ENCODE results near the gene CDH13.
A peak's percentile ranks its signal among the peaks of the same experiment; 100 is the strongest.

Gene CDH13

GRCh38 chr16:83355570-83356218 lies 728.9 kb downstream of the CDH13 start:
- no peak for TF ChIP-seq CSDC2 (CRISPR knock-in tag; IDR thresholded peaks at IDR 0.05)
- TF ChIP-seq ESRRG (CRISPR knock-in tag; IDR thresholded peaks at IDR 0.05), result no peak
- no peak for TF ChIP-seq ZFP3 (CRISPR knock-in tag; IDR thresholded peaks at IDR 0.05)
- TF ChIP-seq ZNF8 (CRISPR knock-in tag; IDR thresholded peaks at IDR 0.05), result no peak
- no peak for TF ChIP-seq ZC3H10 (CRISPR knock-in tag; IDR thresholded peaks at IDR 0.05)
- no peak for TF ChIP-seq RARB (CRISPR knock-in tag; IDR thresholded peaks at IDR 0.05)
- TF ChIP-seq ZFP30 (CRISPR knock-in tag; IDR thresholded peaks at IDR 0.05), result no peak
- TF ChIP-seq TCF4 (CRISPR knock-in tag; IDR thresholded peaks at IDR 0.05; ENCODE audit: borderline replicate concordance), result no peak
- no peak for TF ChIP-seq TSHZ2 (CRISPR knock-in tag; IDR thresholded peaks at IDR 0.05)
- no peak for TF ChIP-seq POU6F1 (CRISPR knock-in tag; IDR thresholded peaks at IDR 0.05; ENCODE audit: borderline replicate concordance, low read depth)
- no peak for TF ChIP-seq PPARA (CRISPR knock-in tag; IDR thresholded peaks at IDR 0.05; ENCODE audit: borderline replicate concordance)
- TF ChIP-seq SNAI2 (CRISPR knock-in tag; IDR thresholded peaks at IDR 0.05), result no peak
- no peak for TF ChIP-seq ISL1 (CRISPR knock-in tag; IDR thresholded peaks at IDR 0.05)
- no peak for ATAC-seq

- TF ChIP-seq ZC3H10 (CRISPR knock-in tag; IDR thresholded peaks at IDR 0.05) (no peak), PPARA (CRISPR knock-in tag; IDR thresholded peaks at IDR 0.05; ENCODE audit: borderline replicate concordance) (no peak), TOX (CRISPR knock-in tag; IDR thresholded peaks at IDR 0.05; ENCODE audit: borderline replicate concordance) (no peak), TCF4 (CRISPR knock-in tag; IDR thresholded peaks at IDR 0.05; ENCODE audit: borderline replicate concordance) (no peak), ARNTL (CRISPR knock-in tag; IDR thresholded peaks at IDR 0.05; ENCODE audit: borderline replicate concordance, low read depth) (no peak), POU6F1 (CRISPR knock-in tag; IDR thresholded peaks at IDR 0.05; ENCODE audit: borderline replicate concordance, low read depth) (no peak), ZNF8 (CRISPR knock-in tag; IDR thresholded peaks at IDR 0.05) (no peak), TSHZ2 (CRISPR knock-in tag; IDR thresholded peaks at IDR 0.05) (no peak), ESRRG (CRISPR knock-in tag; IDR thresholded peaks at IDR 0.05) (no peak)
- ATAC-seq, result peak; percentile 92
These were observed 729.5 kb downstream of the CDH13 start for GRCh38 chr16:83356266-83356665.

DNA sequence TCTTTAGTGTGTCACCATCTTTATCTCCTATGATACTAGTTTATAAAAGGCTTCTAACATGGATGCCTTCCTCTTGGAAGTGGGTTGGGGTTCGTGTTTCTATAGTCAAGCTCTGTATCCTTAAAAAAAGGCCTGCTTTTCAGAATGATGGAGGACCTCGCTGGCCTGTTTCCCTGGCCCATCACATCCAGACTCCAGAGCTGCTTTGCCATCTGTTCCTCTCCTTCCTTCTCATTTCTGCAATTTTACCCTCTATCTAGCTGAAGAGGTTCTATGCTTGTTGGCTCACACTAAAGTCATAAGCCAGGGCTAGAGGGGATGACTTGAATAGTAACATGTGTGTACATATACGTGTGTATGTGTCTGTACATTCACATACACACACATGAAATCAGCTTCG lies 730.2 kb downstream of the CDH13 start:
- ATAC-seq, result no peak
- no peak for TF ChIP-seq TCF4 (CRISPR knock-in tag; IDR thresholded peaks at IDR 0.05; ENCODE audit: borderline replicate concordance)
- TF ChIP-seq ZFP3 (CRISPR knock-in tag; IDR thresholded peaks at IDR 0.05), result no peak
- TF ChIP-seq OSR1 (CRISPR knock-in tag; IDR thresholded peaks at IDR 0.05), result no peak
- no peak for TF ChIP-seq ARNTL (CRISPR knock-in tag; IDR thresholded peaks at IDR 0.05; ENCODE audit: borderline replicate concordance, low read depth)
- TF ChIP-seq ESRRG (CRISPR knock-in tag; IDR thresholded peaks at IDR 0.05), result no peak
- TF ChIP-seq, protein P1, sequence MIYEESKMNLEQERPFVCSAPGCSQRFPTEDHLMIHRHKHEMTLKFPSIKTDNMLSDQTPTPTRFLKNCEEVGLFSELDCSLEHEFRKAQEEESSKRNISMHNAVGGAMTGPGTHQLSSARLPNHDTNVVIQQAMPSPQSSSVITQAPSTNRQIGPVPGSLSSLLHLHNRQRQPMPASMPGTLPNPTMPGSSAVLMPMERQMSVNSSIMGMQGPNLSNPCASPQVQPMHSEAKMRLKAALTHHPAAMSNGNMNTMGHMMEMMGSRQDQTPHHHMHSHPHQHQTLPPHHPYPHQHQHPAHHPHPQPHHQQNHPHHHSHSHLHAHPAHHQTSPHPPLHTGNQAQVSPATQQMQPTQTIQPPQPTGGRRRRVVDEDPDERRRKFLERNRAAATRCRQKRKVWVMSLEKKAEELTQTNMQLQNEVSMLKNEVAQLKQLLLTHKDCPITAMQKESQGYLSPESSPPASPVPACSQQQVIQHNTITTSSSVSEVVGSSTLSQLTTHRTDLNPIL (CRISPR knock-in tag; IDR thresholded peaks at IDR 0.05; ENCODE audit: low read depth), result no peak
- TF ChIP-seq POU6F1 (CRISPR knock-in tag; IDR thresholded peaks at IDR 0.05; ENCODE audit: borderline replicate concordance, low read depth), result no peak
- TF ChIP-seq BACH2 (CRISPR knock-in tag; IDR thresholded peaks at IDR 0.05; ENCODE audit: borderline replicate concordance), result no peak
- TF ChIP-seq PATZ1 (CRISPR knock-in tag; IDR thresholded peaks at IDR 0.05; ENCODE audit: borderline replicate concordance), result no peak
- no peak for TF ChIP-seq SNAI2 (CRISPR knock-in tag; IDR thresholded peaks at IDR 0.05)
- TF ChIP-seq ZFP30 (CRISPR knock-in tag; IDR thresholded peaks at IDR 0.05), result no peak
- no peak for TF ChIP-seq ZNF565 (CRISPR knock-in tag; conservative IDR thresholded peaks at IDR 0.05; ENCODE audit: low read depth)

All from SK-N-SH treated with all-trans-retinoic acid at 6 μM for 48 hours (cell line).